Measurements from ENCODE around the gene ZFR. TPM values are rescaled to one million over a fixed set of nuclear protein-coding genes. Genes with fewer than 3 reads are reported as not detected.

ZFR gene
- total RNA-seq, 1 experiment from 2014 or later = 62.4 TPM

DNA sequence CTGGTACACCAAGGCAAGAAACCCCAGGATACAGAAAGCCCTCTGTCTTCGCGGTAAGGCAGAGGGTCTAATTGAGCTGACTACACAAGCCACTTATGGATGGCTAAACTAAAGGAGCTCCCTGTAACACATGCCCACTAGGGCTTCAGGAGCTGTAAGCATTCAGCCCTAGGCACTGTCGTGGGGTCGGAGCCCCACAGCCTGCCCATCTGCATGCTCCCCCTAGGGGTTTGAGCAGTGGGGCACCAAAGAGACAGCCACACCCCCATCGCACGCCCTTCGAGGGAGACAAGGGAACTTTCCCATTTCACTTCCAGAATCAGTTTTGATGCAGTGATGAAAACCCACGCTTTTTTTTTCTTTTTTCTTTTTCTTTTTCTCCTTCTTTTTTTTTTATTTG, 120.8 kb downstream of the ZFR start:
- Histone ChIP-seq H3K79me1 (ENCODE audit: insufficient read depth, low read depth, low read length, poor library complexity, severe bottlenecking) (no peaks in the 10 kb centered on the region), H3K18ac (ENCODE audit: insufficient read length, low read depth, low read length) (no peak overlapping the region), H4K5ac (ENCODE audit: insufficient read length, low read depth, low read length) (no peak overlapping the region), H3K4me1 (ENCODE audit: insufficient read depth, low read length) (no peaks in the 10 kb centered on the region), H4K20me1 (ENCODE audit: control insufficient read depth, insufficient read depth, insufficient read length) (no peaks in the 10 kb centered on the region), H3K79me2 (ENCODE audit: insufficient read depth, low read length) (no peaks in the 10 kb centered on the region), H3K56ac (ENCODE audit: insufficient read length, low read depth, low read length) (no peak overlapping the region), H4K8ac (replicated peaks; ENCODE audit: insufficient read length, low read depth, low read length) (no peak overlapping the region), H2BK5ac (ENCODE audit: insufficient read length, low read length) (no peak overlapping the region), H3K4me2 (ENCODE audit: insufficient read depth, insufficient read length, low read length) (no peak overlapping the region), H3K9ac (ENCODE audit: extremely low read depth, insufficient read length, low read length) (no peak overlapping the region), H2BK120ac (ENCODE audit: low read depth, low read length, poor library complexity, severe bottlenecking) (no peak overlapping the region), H2AK5ac (ENCODE audit: insufficient read length, low read length) (no peak overlapping the region), H3K27me3 (ENCODE audit: insufficient read depth, low read length) (no peaks in the 10 kb centered on the region), H2AFZ (ENCODE audit: low read length) (no peak overlapping the region), H2BK12ac (ENCODE audit: insufficient read length, low read depth, low read length) (no peak overlapping the region), H3K4ac (ENCODE audit: low read depth, low read length) (no peak overlapping the region), H3K23ac (ENCODE audit: insufficient read length, low read depth, low read length) (no peak overlapping the region), H4K91ac (ENCODE audit: insufficient read length, low read depth, low read length) (no peak overlapping the region), H2BK20ac (ENCODE audit: low read depth, low read length, poor library complexity, severe bottlenecking) (no peak overlapping the region), H3K27ac (ENCODE audit: insufficient read length, low read depth, low read length) (no peak overlapping the region), H2BK15ac (ENCODE audit: low read depth, low read length) (no peak overlapping the region), H3K23me2 (ENCODE audit: insufficient read length, low read depth, low read length, poor library complexity, severe bottlenecking) (no peaks in the 10 kb centered on the region), H3K9me3 (ENCODE audit: control insufficient read depth, low read depth, low read length) (no peaks in the 10 kb centered on the region), H3T11ph (ENCODE audit: low read length) (no peak overlapping the region), H3K14ac (ENCODE audit: insufficient read depth, low read length) (no peak overlapping the region)
- TF ChIP-seq, protein P1, sequence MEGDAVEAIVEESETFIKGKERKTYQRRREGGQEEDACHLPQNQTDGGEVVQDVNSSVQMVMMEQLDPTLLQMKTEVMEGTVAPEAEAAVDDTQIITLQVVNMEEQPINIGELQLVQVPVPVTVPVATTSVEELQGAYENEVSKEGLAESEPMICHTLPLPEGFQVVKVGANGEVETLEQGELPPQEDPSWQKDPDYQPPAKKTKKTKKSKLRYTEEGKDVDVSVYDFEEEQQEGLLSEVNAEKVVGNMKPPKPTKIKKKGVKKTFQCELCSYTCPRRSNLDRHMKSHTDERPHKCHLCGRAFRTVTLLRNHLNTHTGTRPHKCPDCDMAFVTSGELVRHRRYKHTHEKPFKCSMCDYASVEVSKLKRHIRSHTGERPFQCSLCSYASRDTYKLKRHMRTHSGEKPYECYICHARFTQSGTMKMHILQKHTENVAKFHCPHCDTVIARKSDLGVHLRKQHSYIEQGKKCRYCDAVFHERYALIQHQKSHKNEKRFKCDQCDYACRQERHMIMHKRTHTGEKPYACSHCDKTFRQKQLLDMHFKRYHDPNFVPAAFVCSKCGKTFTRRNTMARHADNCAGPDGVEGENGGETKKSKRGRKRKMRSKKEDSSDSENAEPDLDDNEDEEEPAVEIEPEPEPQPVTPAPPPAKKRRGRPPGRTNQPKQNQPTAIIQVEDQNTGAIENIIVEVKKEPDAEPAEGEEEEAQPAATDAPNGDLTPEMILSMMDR (conservative IDR thresholded peaks at IDR 0.05) = peak; percentile 47; the same call in 2 of the 3 replicates
- no peak overlapping the region for H3K4me3 Mint-ChIP-seq
- peaks cover 5 to 6% of the 10 kb centered on the region in 2 experiments; a peak in 4 of 5 replicates for H3K9me3 Mint-ChIP-seq
- no peaks in the 10 kb centered on the region for H3K27me3 Mint-ChIP-seq (ENCODE audit: low read depth)
- DNase-seq = peak; percentile 56
- peaks cover 0 to 5% (median 0%) of the 10 kb centered on the region in 3 experiments; a peak in 2 of 7 replicates for H3K36me3 Mint-ChIP-seq (ENCODE audit: insufficient read depth in 1 of 3, low read depth in 3 of 3)
- no CpG with 5 or more reads among the region's 8 CpGs for WGBS (ENCODE audit: extremely low coverage, insufficient read length, low lambda C conversion rate)
- peaks cover 5% of the 10 kb centered on the region in 2 experiments; a peak in 1 of 4 replicates for H3K4me1 Mint-ChIP-seq
- no peak overlapping the region for H3K27ac Mint-ChIP-seq
